Activated naive CD4-positive, alpha-beta T cell treated with Interleukin-2 at 50 U/mL for 16 hours (primary cell): ENCODE data around the gene GHRL.

Experiments used
- DNase-seq: peaks from one replicate; pipeline ENCODE4 v3.0.0-alpha.2; 2020

The GHRL gene

GRCh38 chr3:10294030-10294586 lies 1.4 kb upstream of the GHRL start:
- no peak for DNase-seq

- DNase-seq, result no peak
Measured at GRCh38 chr3:10291641-10292040, 1.1 kb downstream of the GHRL start.

- no peak for DNase-seq
Measured at GRCh38 chr3:10290481-10291176, 2.1 kb downstream of the GHRL start.

- no peak for DNase-seq
Measured at GRCh38 chr3:10289787-10290355, 2.9 kb downstream of the GHRL start.

GRCh38 chr3:10289077-10289476 lies 3.7 kb downstream of the GHRL start:
- no peak for DNase-seq

- no peak for DNase-seq
Measured at GRCh38 chr3:10288575-10288960, 4.2 kb downstream of the GHRL start.

- DNase-seq, result no peak
Measured at GRCh38 chr3:10287936-10288574, 4.7 kb downstream of the GHRL start.

- DNase-seq, result no peak
Measured at GRCh38 chr3:10286596-10287295, 6.0 kb downstream of the GHRL start.

GRCh38 chr3:10286133-10286524 lies 6.6 kb downstream of the GHRL start:
- DNase-seq, result no peak

GRCh38 chr3:10285272-10286132 lies 7.2 kb downstream of the GHRL start:
- no peak for DNase-seq

- DNase-seq, result peak; percentile 49
Measured at GRCh38 chr3:10284496-10284895, 8.3 kb downstream of the GHRL start.

GRCh38 chr3:10283638-10284037 lies 9.1 kb downstream of the GHRL start:
- no peak for DNase-seq

- no peak for DNase-seq
Measured at GRCh38 chr3:10281951-10282350, 10.8 kb downstream of the GHRL start.

GRCh38 chr3:10280571-10280970 lies 12.2 kb downstream of the GHRL start:
- no peak for DNase-seq

- no peak for DNase-seq
Measured at GRCh38 chr3:10280177-10280529, 12.6 kb downstream of the GHRL start.

GRCh38 chr3:10279384-10280176 lies 13.2 kb downstream of the GHRL start:
- DNase-seq, result no peak

GRCh38 chr3:10278501-10278900 lies 14.2 kb downstream of the GHRL start:
- no peak for DNase-seq

GRCh38 chr3:10277115-10277625 lies 15.6 kb downstream of the GHRL start:
- no peak for DNase-seq

- DNase-seq, result no peak
Measured at GRCh38 chr3:10274601-10275000, 18.1 kb downstream of the GHRL start.

- DNase-seq, result no peak
Measured at GRCh38 chr3:10273702-10274305, 18.9 kb downstream of the GHRL start.

- no peak for DNase-seq
Measured at GRCh38 chr3:10272977-10273376, 19.8 kb downstream of the GHRL start.
